Fibroblast of lung (primary cell): ENCODE results near the gene GREB1. TPM values are rescaled to one million over a fixed set of nuclear protein-coding genes. Genes with fewer than 3 reads are reported as not detected.

Experiments
- DNase-seq, 2 donors: peaks; one replicate each; pipeline versions ENCODE4 v3.0.0 to v3.0.0-alpha.2; 2010; ENCODE audit warnings: low read depth in 2 of 2
- H2AFZ ChIP-seq: 2 replicates; pipeline ENCODE4 v1.5.1; 2012; ENCODE audit warnings: low read length, control low read depth, inconsistent platforms
- H3K27ac ChIP-seq: 2 replicates; pipeline ENCODE4 v1.5.1; 2011; ENCODE audit warnings: low read length, control low read depth; ENCODE audit not compliant: insufficient read depth
- H3K27me3 ChIP-seq: 2 replicates; pipeline ENCODE4 v1.5.1; 2011; ENCODE audit warnings: mild to moderate bottlenecking, low read length; ENCODE audit not compliant: control insufficient read depth, insufficient read depth
- H3K36me3 ChIP-seq: 2 replicates; pipeline ENCODE4 v1.5.1; 2011; ENCODE audit warnings: low read length; ENCODE audit not compliant: control insufficient read depth, insufficient read depth
- H3K4me1 ChIP-seq: 2 replicates; pipeline ENCODE4 v1.5.1; 2011; ENCODE audit warnings: low read length; ENCODE audit not compliant: control insufficient read depth, insufficient read depth; ENCODE audit errors: extremely low read depth
- H3K4me2 ChIP-seq: 2 replicates; pipeline ENCODE4 v1.5.1; 2011; ENCODE audit warnings: low read length, control low read depth; ENCODE audit not compliant: insufficient read depth; ENCODE audit errors: extremely low read depth
- H3K4me3 ChIP-seq, 4 experiments: fragments of 200-600 bp in 1 of 4; sonication (generic) in 1 of 4; replicated peaks in 1 of 4; 2 replicates each; pipeline ENCODE4 v1.5.1; 2011 to 2016; ENCODE audit warnings: low read length in 4 of 4, low read depth in 3 of 4, mild to moderate bottlenecking in 3 of 4, control low read depth in 2 of 4, inconsistent platforms in 1 of 4, mixed read lengths in 1 of 4; ENCODE audit not compliant: insufficient read depth in 1 of 4; ENCODE audit errors: control extremely low read depth in 1 of 4
- H3K79me2 ChIP-seq: 2 replicates; pipeline ENCODE4 v1.5.1; 2012; ENCODE audit warnings: mild to moderate bottlenecking, low read length, inconsistent platforms; ENCODE audit not compliant: control insufficient read depth, insufficient read depth
- H3K9ac ChIP-seq: 2 replicates; pipeline ENCODE4 v1.5.1; 2011; ENCODE audit warnings: mild to moderate bottlenecking, low read length, control low read depth; ENCODE audit not compliant: insufficient read depth
- H3K9me3 ChIP-seq: 2 replicates; pipeline ENCODE4 v1.5.1; 2012; ENCODE audit warnings: low read depth, low read length; ENCODE audit not compliant: control insufficient read depth, insufficient read depth
- H4K20me1 ChIP-seq: 2 replicates; pipeline ENCODE4 v1.5.1; 2011; ENCODE audit warnings: low read length; ENCODE audit not compliant: control insufficient read depth, insufficient read depth; ENCODE audit errors: extremely low read depth
- CTCF ChIP-seq, 2 donors: IDR thresholded peaks in 1 of 2; conservative IDR thresholded peaks in 1 of 2; 1 replicate in 1 of 2; 2 replicates in 1 of 2; pipeline ENCODE4 v1.5.1; 2011 to 2012; ENCODE audit warnings: low read length in 2 of 2, control low read depth in 1 of 2, inconsistent platforms in 1 of 2, low read depth in 1 of 2, mild to moderate bottlenecking in 1 of 2
- EZH2 ChIP-seq: IDR thresholded peaks from 2 replicates; pipeline ENCODE4 v1.5.1; 2012; ENCODE audit warnings: low read length, control low read depth, mild to moderate bottlenecking; ENCODE audit errors: missing control alignments
- polyA plus RNA-seq, 2 donors: library from polyadenylated mRNA; depleted of rRNA in 1 of 2; stranded (reverse) in 1 of 2; unstranded in 1 of 2; fragments of >200 nt; gene quantifications; 2 replicates each; pipeline ENCODE4 v1.2.1, GENCODE V29; 2011 to 2012; ENCODE audit warnings: missing spikeins in 1 of 2
- total RNA-seq: library from RNA; depleted of rRNA; stranded (reverse); fragments of >200 nt; gene quantifications from 2 replicates; pipeline ENCODE4 v1.2.1, GENCODE V29; 2014

Gene GREB1
- total and polyA plus RNA-seq, 2 donors (not counting 1 experiment from before 2014, with no cell fraction given), result 0.06 to 2.0 TPM

DNA sequence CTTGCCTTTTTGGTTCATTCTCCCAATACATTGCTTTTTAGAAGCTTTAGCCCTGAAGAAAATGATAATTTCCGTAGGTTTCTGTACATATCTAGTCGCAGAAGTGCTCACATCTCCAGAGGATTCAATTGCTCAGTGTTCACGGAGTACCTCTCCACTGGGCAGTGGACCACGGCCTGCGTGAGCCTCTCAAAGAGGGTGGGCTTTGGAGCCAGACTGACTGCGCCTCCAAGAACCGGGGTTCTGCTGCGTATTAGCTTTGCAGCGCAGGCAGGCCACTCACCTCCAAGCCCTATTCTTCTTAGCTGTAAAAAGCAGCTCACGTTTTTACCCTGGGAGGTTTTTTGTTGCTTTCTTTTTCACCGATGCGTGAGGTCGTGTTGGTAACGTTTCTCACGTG is 100.7 kb downstream of the GREB1 start:
- H3K27ac ChIP-seq, result no peak overlapping the region
- no peaks in the 10 kb centered on the region for H3K36me3 ChIP-seq
- TF ChIP-seq EZH2 (no peak), CTCF (conservative IDR thresholded peaks at IDR 0.05 in 1 of 2, IDR thresholded peaks at IDR 0.05 in 1 of 2; ENCODE audit: low read depth in 1 of 2, low read length in 2 of 2) (no peak)
- no peaks in the 10 kb centered on the region for H3K9me3 ChIP-seq
- no peaks in the 10 kb centered on the region for H3K4me1 ChIP-seq
- no peaks in the 10 kb centered on the region for H4K20me1 ChIP-seq
- H3K27me3 ChIP-seq, result no peaks in the 10 kb centered on the region
- no peak overlapping the region for H3K4me2 ChIP-seq
- H3K4me3 ChIP-seq, result no peak overlapping the region
- H3K9ac ChIP-seq, result no peak overlapping the region
- no peaks in the 10 kb centered on the region for H3K79me2 ChIP-seq
- H2AFZ ChIP-seq, result no peak overlapping the region
- no peak for DNase-seq

DNA sequence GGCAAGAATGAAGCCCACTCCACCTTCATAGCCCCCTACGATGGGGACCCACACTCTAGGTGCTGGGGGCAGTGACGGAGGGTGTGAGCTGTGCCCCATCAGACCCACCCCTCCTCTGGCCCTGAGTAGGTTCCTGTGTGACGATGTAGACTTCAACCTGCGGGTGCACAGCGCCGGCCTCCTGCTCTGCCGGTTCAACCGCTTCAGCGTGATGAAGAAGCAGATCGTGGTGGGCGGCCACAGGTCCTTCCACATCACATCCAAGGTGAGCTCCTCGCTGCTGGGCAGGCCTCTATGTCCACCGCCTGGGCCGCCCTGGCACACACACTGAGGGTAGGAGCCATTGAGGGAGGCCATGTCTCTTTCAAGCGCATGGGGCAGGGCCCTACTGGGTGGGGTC is 101.3 kb downstream of the GREB1 start:
- no peaks in the 10 kb centered on the region for H3K9me3 ChIP-seq
- H2AFZ ChIP-seq, result no peak overlapping the region
- H3K4me3 ChIP-seq, result no peak overlapping the region
- H3K4me1 ChIP-seq, result no peaks in the 10 kb centered on the region
- no peak overlapping the region for H3K27ac ChIP-seq
- H3K9ac ChIP-seq, result no peak overlapping the region
- H3K79me2 ChIP-seq, result no peaks in the 10 kb centered on the region
- H3K27me3 ChIP-seq, result no peaks in the 10 kb centered on the region
- no peak for DNase-seq
- TF ChIP-seq EZH2 (no peak), CTCF (conservative IDR thresholded peaks at IDR 0.05 in 1 of 2, IDR thresholded peaks at IDR 0.05 in 1 of 2; ENCODE audit: low read depth in 1 of 2, low read length in 2 of 2) (no peak)
- H3K36me3 ChIP-seq, result no peaks in the 10 kb centered on the region
- H4K20me1 ChIP-seq, result no peaks in the 10 kb centered on the region
- no peak overlapping the region for H3K4me2 ChIP-seq

DNA sequence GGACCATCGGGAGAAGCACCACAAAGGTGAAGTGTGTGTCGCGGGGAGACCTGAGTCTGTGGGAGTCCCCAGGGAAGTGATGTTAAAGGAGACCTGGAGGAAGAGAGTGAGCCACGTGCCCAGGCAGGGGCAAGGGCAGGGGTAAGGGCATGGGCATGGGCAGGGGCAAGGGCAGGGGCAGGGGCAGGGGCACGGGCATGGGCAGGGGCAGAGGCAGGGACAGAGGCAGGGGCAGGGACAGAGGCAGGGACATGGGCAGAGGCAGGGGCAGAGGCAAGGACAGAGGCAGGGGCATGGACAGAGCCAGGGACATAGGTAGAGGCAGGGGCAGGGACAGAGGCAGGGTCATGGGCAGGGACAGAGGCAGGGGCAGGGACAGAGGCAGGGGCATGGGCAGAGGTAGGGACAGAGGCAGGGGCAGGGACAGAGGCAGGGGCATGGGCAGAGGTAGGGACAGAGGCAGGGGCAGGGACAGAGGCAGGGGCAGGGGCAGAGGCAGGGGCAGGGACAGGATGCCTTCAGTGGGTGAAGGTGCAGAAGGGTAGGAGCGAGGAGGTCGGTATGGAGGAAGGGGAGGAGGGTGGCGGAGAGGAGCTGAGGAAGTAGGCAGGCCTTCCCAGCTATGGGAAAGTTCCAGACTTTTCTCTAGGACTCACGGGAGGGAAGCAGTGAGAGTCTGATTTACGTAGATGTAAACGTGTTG is 102.9 kb downstream of the GREB1 start:
- no peak for DNase-seq
- H3K27me3 ChIP-seq, result no peaks in the 10 kb centered on the region
- H3K9ac ChIP-seq, result no peak overlapping the region

More for the DNA sequence above, 102.9 kb downstream of the GREB1 start:
- TF ChIP-seq CTCF (conservative IDR thresholded peaks at IDR 0.05 in 1 of 2, IDR thresholded peaks at IDR 0.05 in 1 of 2; ENCODE audit: low read depth in 1 of 2, low read length in 2 of 2), result no peak
- no peak for TF ChIP-seq EZH2
- no peaks in the 10 kb centered on the region for H3K79me2 ChIP-seq
- H3K27ac ChIP-seq, result no peak overlapping the region
- H3K4me2 ChIP-seq, result no peak overlapping the region
- no peak overlapping the region for H2AFZ ChIP-seq
- H3K4me3 ChIP-seq, result no peak overlapping the region
- no peaks in the 10 kb centered on the region for H3K36me3 ChIP-seq
- H3K4me1 ChIP-seq, result no peaks in the 10 kb centered on the region
- no peaks in the 10 kb centered on the region for H4K20me1 ChIP-seq
- H3K9me3 ChIP-seq, result no peaks in the 10 kb centered on the region
